NCI-H510A treated with DMSO at 0.1 percent for 48 hours (cell line): ENCODE measurements around the gene NDUFB11.
A peak's percentile ranks its signal among the peaks of the same experiment; 100 is the strongest.
"Not testable (repeated sequence)": the region's sequence is repeated elsewhere in the genome, so short reads cannot be mapped to it uniquely, and the experiment has no call there.

Experiments
- DNase-seq: peaks from one replicate; lab custom pipeline; 2025; lab: John Stamatoyannopoulos, UW

Gene NDUFB11

GRCh38 chrX:47146121-47146935, 1.8 kb upstream of the NDUFB11 start:
- DNase-seq, result no peak

GRCh38 chrX:47145395-47146120, 1.1 kb upstream of the NDUFB11 start:
- no peak for DNase-seq

- DNase-seq, result no peak
These were observed 442 bp downstream of the NDUFB11 start for GRCh38 chrX:47143894-47144625.

DNA sequence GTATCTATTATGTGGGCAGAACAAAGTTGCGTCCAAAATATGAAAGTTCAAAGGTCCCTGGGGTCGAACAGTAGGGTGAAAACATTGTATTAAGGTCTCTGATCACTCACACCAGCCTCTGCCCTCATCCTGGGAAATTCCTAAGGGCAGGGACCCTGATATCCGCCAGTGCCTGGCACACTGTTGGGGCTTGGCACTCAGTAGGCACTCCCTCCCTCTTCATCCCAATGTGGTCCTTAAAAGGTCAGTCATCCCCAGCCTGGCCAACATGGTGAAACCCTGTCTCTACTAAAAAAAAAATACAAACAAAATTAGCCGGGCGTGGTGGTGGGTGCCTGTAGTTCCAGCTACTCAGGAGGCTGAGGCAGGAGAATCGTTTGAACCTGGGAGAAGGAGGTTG, 6.3 kb downstream of the NDUFB11 start:
- DNase-seq, result no peak

DNA sequence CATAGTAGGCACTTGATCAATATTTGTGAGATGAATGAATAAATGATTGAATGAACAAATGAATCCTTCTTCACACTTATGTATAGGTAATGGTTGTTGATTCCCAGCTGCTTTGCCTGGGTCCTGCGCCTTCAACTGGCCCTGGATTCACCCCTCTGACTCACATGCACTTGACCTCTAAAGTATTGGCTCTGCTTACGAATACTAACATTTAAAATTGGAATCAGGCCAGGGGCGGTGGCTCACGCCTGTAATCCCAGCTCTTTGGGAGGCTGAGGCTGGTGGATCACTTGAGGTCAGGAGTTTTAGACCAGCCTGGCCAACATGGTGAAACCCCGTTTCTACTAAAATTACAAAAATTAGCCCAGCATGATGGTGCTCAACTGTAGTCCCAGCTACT, 8.9 kb downstream of the NDUFB11 start:
- DNase-seq, result not testable (repeated sequence)

DNA sequence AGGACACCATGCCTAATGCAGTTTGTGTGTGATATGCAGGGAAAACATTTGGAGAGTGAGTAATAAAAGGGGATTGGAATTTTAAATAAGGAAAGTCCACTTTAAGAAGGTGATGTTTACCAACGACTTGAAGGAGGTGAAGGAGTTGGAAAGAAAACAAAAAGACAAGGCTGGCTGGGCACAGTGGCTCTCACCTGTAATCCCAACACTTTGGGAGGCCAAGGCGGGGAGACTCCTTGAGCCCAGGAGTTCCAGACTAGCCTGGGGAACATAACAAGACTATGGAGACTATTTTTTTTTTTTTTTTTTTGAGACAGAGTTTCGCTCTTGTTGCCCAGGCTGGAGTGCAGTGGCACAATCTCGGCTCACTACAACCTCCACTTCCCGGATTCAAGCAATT, 11.0 kb downstream of the NDUFB11 start:
- DNase-seq, result no peak

DNA sequence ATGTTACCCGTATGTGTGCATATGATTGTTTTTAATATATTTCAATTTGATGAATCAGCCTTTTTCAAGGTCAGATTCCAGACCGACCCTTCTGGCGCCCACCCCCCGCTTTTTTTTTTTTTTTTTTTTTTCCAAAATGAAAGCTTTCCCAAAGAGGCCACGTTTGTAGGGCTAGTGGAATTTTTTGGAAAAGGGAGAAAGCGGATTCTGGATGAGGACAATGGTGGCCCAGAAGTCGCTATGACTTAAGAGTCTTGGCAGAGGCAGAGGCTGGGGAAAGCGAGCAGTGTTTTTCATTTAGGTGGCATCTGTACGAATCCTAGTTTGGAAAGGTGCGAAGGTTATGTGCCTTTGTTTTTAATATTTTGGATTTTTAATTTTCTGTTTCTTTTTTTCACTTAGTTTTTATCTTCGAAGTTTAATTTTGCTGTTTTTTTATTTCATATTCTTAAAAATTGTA, 14.6 kb downstream of the NDUFB11 start:
- no peak for DNase-seq

GRCh38 chrX:47129157-47129898, 15.2 kb downstream of the NDUFB11 start:
- DNase-seq, result peak; percentile 88

GRCh38 chrX:47124466-47124865, 20.0 kb downstream of the NDUFB11 start:
- not testable (repeated sequence) for DNase-seq

DNA sequence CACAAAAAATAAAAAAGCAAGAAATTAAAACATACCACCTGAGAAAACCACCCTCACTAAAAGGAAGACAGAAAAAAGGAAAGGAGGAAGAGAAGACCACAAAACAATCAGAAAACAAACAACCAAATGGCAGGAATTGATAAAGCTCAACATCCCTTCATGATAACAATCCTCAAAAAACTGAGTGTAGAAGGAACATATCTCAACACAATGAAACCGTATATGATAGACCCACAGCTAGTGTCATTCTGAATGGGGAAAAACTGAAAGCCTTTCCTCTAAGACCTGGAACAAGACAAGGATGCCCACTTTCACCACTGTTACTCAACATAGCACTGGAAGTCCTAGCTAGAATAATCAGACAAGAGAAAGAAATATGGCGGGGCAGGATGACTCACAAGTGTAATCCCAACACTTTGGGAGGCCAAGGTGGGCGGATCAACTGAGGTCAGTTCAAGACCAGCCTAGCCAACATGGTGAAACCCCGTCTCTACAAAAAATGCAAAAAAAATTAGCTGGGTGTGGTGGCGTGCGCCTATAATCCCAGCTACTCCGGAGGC, 27.9 kb downstream of the NDUFB11 start:
- DNase-seq, result not testable (repeated sequence)

GRCh38 chrX:47112316-47112954, 32.1 kb downstream of the NDUFB11 start:
- no peak for DNase-seq

GRCh38 chrX:47110936-47111615, 33.4 kb downstream of the NDUFB11 start:
- not testable (repeated sequence) for DNase-seq

GRCh38 chrX:47101206-47101605, 43.3 kb downstream of the NDUFB11 start:
- DNase-seq, result no peak

GRCh38 chrX:47098338-47099094, 46.0 kb downstream of the NDUFB11 start:
- DNase-seq, result no peak

DNA sequence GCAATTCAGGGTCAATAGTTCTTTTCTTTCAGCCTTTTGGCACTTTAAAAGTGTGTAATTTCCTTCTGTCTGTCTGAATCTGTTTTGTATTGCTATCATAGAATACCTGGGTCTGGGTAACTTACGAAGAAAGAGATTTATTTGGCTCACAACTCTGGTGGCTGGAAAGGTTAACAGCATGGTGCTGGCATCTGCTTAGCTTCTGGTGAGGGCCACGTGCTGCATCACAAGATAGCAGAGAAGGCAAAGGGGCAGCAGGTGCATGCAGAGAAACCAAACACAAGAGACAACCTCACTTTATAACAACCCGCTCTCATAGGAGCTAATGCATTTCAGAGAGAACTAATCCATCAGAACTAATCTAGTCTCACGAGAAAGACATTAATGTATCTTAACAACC, 47.5 kb downstream of the NDUFB11 start:
- DNase-seq, result no peak

DNA sequence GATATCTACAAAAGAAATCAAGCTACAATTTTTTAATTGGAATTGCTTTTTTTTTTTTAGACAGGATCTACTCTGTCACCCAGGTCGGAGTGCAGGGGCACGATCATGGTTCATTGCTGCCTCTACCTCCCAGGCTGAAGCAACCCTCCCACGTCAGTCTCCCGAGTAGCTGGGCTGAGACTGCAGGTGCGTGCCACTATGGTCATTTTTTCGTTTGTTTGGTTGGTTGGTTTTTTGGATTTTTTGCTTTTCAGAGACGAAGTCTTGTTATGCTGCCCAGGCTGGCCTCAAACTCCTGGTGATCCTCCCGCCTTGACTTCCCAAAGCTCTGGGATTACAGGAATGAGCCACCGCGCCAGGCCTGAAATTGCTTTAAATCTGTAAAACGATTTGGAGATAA, 50.6 kb downstream of the NDUFB11 start:
- no peak for DNase-seq

DNA sequence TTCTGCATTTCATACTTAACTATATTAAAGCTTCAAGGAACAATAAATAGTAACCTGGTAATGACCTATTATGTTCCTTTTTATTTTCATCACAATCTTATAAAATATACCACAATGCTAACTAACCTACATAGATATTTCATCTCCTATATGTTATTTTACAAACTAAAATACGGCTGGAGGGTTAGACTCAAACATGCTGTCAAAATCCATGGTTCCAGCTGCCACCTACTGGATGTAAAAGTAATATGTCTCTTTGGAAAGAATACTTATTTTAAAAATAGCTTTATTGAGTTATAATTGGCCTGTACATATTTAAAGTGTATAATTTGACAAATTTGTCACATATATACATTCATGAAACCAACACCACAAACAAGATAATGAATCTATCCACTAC, 51.3 kb downstream of the NDUFB11 start:
- peak; percentile 15 for DNase-seq
